ENCODE measurements around the gene RND1. TPM values are rescaled to one million over a fixed set of nuclear protein-coding genes. Genes with fewer than 3 reads are reported as not detected.

Gene RND1
- polyA plus RNA-seq, 2 of the 4 experiments (the other 2 are of a cell fraction), result 26.5 to 37.8 TPM

GRCh38 chr12:48883305-48884161 is 17.9 kb upstream of the RND1 start (continued):
- no peak for TF ChIP-seq PBX3 (IDR thresholded peaks at IDR 0.05)
- no peak for TF ChIP-seq E2F6 (IDR thresholded peaks at IDR 0.05; ENCODE audit: borderline replicate concordance, low read depth)
- 0 out of 5 replicates have a peak, but pooled peaks have one; percentile 26 to 33 for TF ChIP-seq JUN (IDR thresholded peaks at IDR 0.05)
- no peak for TF ChIP-seq HDAC2 (IDR thresholded peaks at IDR 0.05)
- TF ChIP-seq NR3C1 (IDR thresholded peaks at IDR 0.05), result no peak
- peak; percentile 60; the same call in 1 of the 2 replicates for TF ChIP-seq GATA3 (IDR thresholded peaks at IDR 0.05; ENCODE audit: borderline replicate concordance)
- no peak for TF ChIP-seq NFE2L2 (conservative IDR thresholded peaks at IDR 0.05; ENCODE audit: low read length)
- no peak; the same call in 1 of the 2 replicates for TF ChIP-seq EHF (CRISPR knock-in tag; IDR thresholded peaks at IDR 0.05)
- TF ChIP-seq BCL3 (IDR thresholded peaks at IDR 0.05), result 0 out of 3 replicates have a peak, but pooled peaks have one; percentile 7
- TF ChIP-seq ZFP36 (IDR thresholded peaks at IDR 0.05; ENCODE audit: borderline replicate concordance, partially characterized antibody), result no peak
- no peak for TF ChIP-seq USF2 (IDR thresholded peaks at IDR 0.05)
- TF ChIP-seq ESRRA (IDR thresholded peaks at IDR 0.05; ENCODE audit: borderline replicate concordance, low read length), result no peak
- peak; percentile 32; the same call in 1 of the 2 replicates for TF ChIP-seq POLR2A (IDR thresholded peaks at IDR 0.05; ENCODE audit: low read length)
- TF ChIP-seq KDM5A (IDR thresholded peaks at IDR 0.05), result no peak
- no peak for TF ChIP-seq CHD4 (IDR thresholded peaks at IDR 0.05; ENCODE audit: borderline replicate concordance)
- peak; percentile 80; the same call in 1 of the 2 replicates for TF ChIP-seq TP53 (CRISPR knock-in tag; IDR thresholded peaks at IDR 0.05)
- TF ChIP-seq SREBF2 (IDR thresholded peaks at IDR 0.05), result no peak
- TF ChIP-seq CHD2 (IDR thresholded peaks at IDR 0.05; ENCODE audit: low read length, partially characterized antibody), result no peak
- no peak for TF ChIP-seq HOXA7 (CRISPR knock-in tag; IDR thresholded peaks at IDR 0.05)
- no peak for TF ChIP-seq HMGXB4 (CRISPR knock-in tag; IDR thresholded peaks at IDR 0.05; ENCODE audit: borderline replicate concordance)
- TF ChIP-seq KDM1A (IDR thresholded peaks at IDR 0.05; ENCODE audit: low read depth), result no peak

GRCh38 chr12:48882972-48883304 is 17.3 kb upstream of the RND1 start:
- ChIA-PET CTCF (interaction anchor here (0.9 to 33.1 kb wide), 6 partner anchors 8 to 130 kb away, joined by 3 to 1365 read pairs (median 4); partner anchors contain the start of genes DDX23, RND1 and WNT1), POLR2A (interaction anchor here (0.7 to 6.4 kb wide), 7 partner anchors 8 to 38 kb away, joined by 3 to 157 read pairs (median 3); partner anchors contain the start of genes DDX23 and RND1)
- no peak overlapping the region for H3K4me3 ChIP-seq
- peak overlapping the region; percentile 88 to 90 for H3K27ac ChIP-seq
- no peaks in the 10 kb centered on the region for H3K9me3 ChIP-seq
- H3K4me2 ChIP-seq, result peak overlapping the region; percentile 99
- DNase-seq (ENCODE audit: low read depth in 1 of 2, low spot score in 1 of 2) (no peak), ATAC-seq (peak; percentile 45 to 46), FAIRE-seq (no peak)
- peaks cover 61% of the 10 kb centered on the region for H3K4me1 ChIP-seq
- no peak for TF ChIP-seq HMGXB4 (CRISPR knock-in tag; IDR thresholded peaks at IDR 0.05; ENCODE audit: borderline replicate concordance)
- TF ChIP-seq HOXA7 (CRISPR knock-in tag; IDR thresholded peaks at IDR 0.05), result peak; percentile 25; the same call in 1 of the 2 replicates
- TF ChIP-seq NFE2L2 (conservative IDR thresholded peaks at IDR 0.05; ENCODE audit: low read length), result no peak
- no peak for TF ChIP-seq POLR2AphosphoS2 (conservative IDR thresholded peaks at IDR 0.05; ENCODE audit: low read length)
- TF ChIP-seq CTCF (IDR thresholded peaks at IDR 0.05), result no peak
- no peak for TF ChIP-seq CEBPB (IDR thresholded peaks at IDR 0.05)
- TF ChIP-seq HOXB5 (CRISPR knock-in tag; IDR thresholded peaks at IDR 0.05), result 0 out of 2 replicates have a peak, but pooled peaks have one; percentile 6
- TF ChIP-seq SREBF2 (IDR thresholded peaks at IDR 0.05), result no peak
- 43% methylated on average over 3 of the region's 3 CpGs for WGBS (ENCODE audit: missing lambda C conversion rate)
